ENCODE measurements around the gene CAPRIN2.
A peak's percentile ranks its signal among the peaks of the same experiment; 100 is the strongest.

Gene CAPRIN2, protein sequence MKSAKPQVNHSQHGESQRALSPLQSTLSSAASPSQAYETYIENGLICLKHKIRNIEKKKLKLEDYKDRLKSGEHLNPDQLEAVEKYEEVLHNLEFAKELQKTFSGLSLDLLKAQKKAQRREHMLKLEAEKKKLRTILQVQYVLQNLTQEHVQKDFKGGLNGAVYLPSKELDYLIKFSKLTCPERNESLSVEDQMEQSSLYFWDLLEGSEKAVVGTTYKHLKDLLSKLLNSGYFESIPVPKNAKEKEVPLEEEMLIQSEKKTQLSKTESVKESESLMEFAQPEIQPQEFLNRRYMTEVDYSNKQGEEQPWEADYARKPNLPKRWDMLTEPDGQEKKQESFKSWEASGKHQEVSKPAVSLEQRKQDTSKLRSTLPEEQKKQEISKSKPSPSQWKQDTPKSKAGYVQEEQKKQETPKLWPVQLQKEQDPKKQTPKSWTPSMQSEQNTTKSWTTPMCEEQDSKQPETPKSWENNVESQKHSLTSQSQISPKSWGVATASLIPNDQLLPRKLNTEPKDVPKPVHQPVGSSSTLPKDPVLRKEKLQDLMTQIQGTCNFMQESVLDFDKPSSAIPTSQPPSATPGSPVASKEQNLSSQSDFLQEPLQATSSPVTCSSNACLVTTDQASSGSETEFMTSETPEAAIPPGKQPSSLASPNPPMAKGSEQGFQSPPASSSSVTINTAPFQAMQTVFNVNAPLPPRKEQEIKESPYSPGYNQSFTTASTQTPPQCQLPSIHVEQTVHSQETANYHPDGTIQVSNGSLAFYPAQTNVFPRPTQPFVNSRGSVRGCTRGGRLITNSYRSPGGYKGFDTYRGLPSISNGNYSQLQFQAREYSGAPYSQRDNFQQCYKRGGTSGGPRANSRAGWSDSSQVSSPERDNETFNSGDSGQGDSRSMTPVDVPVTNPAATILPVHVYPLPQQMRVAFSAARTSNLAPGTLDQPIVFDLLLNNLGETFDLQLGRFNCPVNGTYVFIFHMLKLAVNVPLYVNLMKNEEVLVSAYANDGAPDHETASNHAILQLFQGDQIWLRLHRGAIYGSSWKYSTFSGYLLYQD

DNA sequence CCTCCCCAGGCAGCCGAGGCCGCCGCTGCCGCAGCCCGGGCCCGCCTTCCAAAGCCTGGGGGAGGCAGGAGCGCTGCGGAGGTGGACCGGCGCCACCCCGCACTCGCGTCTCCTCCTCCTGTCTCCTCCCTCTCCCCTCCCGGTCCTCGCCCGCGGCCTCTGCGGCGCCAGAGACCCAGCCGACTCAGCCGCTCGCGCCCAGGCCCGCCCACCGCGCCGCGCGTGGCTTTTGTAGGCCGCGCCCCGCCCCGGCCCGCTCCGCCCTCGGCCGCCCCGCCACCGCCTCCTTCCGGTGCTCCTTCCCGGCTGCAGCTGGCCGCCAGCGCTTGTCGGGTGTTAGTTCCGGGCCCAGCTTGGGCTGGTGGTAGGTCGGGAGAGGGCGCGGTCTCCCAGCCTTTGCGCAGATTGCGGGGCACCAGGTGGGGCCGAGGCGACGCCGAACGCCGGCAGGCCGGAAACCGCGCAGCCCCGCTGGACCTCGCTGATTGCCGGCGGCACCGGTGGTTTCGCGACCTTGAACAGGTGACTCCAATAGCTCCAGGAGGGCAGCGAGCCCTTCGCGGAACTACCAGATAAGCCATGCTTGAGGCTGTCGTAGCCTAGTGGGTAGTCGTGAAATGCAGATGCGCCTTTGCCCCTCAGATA is at the start of gene CAPRIN2:
Gene CAPRIN2 (minus strand): TSS at position 202 of the 645 bp plus-strand sequence. CDS start 1,431 bp downstream, outside the sequence.
- peak; percentile 98 for DNase-seq

DNA sequence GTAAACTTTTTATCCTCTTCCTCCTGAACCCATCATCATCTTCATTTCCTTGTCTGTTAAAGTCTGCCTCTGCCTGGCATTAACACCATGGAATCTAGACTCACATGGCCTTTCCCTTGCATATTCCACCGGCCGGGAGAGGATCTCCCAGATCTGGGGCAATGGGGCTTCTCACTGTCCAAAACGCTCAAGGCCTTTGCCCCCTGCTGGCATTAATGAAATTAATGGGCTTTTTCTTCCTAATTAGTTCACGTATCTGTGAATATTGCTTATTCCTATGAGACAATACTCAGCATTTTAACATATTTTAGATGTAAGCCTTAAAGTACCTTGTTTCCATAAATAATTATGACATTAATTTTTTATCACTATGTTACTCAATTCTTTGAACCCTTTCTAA is 42.9 kb upstream of the CAPRIN2 start:
- no peak for DNase-seq

DNA sequence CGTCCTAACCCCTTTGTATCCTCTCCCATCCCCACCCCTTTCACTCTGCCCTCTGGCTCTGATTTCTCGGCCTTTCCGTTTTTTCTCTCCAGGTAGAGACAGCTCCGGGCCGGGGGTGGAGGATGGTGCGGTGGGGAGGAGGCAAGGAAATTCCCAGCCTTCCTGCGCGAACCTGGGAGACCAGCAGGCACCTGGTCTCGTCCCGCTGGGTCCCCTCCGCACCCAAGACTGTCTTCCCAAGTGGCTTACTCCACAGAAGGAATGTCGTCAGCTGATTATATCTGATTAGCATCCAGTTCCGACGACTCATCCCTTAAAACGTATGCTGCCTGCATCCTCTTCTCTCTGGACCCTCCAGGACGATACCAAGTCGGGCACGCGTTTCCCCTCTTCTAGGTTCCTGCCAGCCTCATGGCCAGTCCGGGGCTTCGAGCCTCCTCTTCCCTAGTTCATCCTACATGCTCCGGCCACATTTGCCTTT is 42.2 kb upstream of the CAPRIN2 start:
- no peak for DNase-seq

DNA sequence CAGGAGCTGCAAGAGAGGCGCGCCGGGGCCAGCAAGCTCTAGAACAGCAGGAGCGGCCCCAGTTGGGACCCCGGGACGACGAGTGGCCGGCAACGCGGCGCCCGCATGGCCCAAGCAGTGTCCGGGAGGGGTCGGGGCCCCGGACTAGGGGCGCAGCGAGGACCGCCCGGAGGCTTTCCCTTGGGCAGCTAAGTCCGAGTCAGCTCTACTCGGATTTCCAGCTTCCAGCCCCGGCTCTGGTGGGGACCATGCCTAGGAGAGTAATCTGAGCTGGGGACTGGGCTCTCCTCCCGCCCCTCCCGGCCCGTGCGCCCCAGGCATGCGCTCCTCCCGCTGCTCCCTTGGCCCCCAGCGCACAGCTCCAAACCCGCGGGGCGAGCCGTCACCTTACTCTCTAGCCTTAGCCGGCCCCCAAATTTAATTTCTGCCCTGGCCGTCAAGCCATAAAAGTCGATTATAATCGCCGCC is 41.6 kb upstream of the CAPRIN2 start:
- no peak for DNase-seq

DNA sequence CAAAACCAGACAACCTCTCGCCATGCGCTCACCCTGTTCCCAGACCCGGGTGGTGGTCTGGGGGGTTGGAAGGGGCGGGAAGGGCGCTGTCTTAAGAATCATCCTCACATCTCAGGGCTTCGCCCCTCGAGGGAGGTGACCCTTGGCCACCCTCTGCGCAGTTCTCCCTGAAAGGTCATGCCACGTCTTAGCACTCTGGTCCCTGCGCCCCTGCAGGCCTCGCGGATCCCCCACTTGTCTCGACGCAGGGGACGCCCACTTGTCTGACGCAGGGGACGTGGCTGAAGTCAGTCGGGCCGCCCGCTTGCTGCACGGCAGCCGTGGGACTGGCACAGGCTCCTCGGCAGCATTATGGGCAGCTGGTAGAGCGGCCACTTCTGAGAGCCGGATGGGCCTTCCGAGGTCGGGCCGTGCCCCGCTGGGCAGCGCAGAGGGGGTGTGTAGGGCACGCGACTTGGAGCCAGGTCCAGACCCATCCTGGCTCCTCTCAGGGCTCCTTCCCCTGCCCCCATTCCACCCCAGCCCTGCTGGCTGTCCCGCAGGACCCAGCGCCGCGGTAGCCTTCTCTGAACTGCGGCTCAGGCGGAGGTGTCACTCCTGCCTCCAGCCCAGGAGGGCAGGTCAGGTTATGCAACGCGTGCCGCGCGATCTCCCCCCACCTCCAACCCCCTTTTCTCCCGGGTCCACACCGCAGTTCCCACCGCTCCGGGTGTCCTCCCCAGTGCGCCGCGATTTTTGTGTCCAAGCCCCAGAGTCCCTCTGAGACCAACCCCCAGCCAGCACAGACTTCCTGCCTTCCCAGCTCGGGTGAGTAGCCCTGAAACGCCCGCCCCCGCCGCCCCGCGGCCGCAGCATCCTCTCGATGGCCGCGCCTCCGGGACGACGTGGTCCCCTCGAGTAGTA is 40.9 kb upstream of the CAPRIN2 start:
- peak; percentile 33 for DNase-seq

DNA sequence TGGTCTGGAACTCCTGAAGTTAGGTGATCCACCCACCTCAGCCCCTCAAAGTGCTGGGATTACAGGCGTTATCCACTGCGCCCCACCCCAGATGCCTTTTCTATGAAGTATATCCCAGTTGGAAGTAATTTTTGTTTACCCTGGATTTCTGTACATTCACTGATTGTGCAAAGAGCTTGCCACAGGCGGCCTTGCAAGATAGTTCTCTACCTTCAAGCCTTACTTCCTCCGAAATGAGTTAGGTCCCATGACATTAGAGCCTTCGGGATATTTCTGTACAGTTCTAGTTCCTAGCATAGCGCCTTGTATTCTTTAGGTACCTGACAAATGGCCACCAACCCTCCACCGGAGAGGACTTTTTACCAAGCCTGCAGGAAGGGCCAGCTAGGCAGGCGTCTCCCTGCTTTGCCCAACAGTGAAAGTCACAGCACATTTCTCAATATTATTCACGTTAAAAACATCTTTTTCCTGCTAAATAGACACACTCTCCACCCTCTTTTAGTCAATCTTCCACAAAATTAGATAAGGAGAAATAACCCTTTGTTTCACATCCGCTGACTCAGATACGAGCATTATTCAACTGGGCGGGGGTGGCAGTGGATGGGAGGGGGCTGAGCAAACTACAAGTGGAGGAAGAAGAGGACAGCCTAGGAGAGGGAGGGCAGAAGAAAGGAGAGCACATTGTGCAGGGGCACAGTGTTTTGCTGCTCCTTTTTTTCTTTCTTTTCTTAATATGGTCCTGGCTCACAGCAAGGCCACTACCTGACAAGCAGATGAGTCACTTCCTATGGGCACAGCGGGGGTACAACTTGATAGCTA is 40.0 kb upstream of the CAPRIN2 start:
- no peak for DNase-seq

DNA sequence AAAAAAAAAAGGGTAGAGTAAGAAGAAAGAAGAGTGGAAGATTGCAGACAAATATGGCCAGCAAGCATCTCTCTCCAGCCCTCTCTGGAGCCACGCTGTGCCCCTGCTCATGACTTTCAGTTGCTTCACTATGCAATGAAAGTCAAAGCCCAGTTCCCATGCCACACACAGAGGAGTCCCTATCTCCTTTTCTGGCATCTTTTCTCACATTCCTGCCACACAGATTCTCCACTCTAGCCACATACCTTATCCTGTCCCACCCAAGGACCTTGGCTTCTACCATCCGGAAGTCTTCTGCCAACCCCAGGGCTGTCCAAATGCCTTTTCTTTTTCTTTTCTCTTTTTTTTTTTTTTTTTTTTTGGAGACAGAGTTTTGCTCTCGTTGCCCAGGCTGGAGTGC is 39.3 kb upstream of the CAPRIN2 start:
- no peak for DNase-seq

DNA sequence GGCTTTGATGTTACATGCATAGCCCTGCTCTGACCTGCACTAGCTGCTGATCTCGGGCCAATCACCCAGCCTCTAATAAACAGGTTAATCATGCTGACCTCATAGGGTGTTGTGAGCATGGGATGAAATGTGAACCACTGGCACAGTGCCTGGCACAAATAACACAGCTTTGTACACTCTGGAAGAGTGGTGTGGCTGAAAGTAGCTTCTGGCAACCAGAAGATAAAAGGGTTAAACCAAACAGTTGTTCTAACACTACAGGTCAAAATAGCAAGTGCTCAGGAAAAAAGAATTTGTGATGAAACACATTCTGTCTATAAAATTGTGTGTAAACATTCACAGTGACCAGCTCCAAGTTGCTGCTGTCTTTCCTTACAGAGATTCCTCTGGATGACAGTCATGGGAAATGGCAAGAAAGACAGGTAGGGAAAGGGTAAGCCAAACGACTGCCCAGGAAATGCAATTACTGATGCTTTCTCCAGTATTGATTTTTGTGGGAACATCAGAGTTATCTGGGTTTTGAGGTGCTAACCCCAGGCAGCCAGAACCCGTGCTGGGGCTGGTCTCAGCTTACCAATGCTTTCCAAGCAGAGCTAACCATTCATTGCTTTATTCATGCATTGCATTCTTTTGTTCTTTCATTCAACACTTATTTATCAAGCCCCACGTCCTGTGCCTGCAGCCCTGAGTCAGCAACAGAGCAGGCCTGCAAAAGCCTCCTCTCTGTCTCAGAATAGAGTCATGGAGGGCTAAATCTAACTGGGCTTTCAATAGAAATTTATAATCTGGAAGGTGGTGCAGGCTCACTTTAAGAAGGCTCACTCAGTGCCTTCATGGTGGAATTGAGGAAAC is 38.1 kb upstream of the CAPRIN2 start:
- DNase-seq = no peak

DNA sequence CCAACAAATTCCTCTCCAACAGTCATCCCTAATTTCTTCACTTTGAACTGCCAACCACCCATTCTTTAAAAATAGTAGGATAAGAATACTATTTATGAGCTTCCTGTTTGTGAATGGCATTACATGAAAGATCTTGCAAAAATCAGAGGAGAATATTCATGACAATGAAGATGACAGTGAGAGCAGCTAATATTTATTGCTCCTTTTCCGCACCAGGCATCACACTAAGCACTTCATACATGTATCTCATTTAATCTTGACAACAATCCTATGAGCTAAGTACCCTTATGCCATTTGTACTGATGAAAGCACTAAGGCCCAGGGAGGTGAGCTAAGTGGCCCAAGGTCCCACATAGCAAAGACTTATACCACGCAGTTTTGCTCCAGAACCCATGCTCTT is 37.3 kb upstream of the CAPRIN2 start:
- no peak for DNase-seq

DNA sequence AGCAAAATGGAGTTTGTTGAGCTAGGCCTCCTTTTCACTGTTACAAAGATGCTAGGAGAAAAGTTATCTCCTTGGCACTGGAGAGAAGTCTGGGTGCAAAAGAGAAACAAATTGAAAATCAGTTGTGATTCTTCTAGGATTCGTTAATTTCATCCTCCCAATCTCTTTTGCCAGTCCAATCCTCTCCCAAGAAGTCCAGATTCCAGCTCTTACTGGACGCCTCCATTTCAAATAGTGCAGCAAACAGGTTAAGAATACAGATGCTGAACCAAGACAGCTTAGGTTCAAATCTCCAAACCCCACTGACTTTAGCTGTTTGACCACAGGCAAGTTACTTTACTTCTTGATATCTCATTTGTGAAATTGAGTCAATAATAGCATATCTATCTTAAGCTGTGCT is 34.0 kb upstream of the CAPRIN2 start:
- no peak for DNase-seq

DNA sequence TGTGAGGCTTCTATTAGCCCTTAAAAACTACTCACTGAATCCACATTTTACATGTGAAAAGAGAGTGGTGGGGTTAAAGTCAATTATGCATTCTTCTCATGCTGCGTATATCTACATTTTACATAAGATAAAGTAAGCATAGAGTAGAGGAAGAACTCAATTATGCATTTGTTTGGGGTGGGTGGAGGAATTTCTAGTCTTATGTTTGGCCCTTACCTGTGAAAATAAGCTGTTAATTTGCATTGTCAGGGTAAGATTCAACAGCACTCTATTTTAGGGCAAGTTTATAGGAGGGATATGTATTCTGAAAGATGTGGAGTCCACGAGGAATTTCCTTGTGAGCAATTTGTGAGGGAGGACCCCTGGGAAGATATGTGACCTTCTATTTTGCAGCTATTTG is 30.9 kb upstream of the CAPRIN2 start:
- no peak for DNase-seq

DNA sequence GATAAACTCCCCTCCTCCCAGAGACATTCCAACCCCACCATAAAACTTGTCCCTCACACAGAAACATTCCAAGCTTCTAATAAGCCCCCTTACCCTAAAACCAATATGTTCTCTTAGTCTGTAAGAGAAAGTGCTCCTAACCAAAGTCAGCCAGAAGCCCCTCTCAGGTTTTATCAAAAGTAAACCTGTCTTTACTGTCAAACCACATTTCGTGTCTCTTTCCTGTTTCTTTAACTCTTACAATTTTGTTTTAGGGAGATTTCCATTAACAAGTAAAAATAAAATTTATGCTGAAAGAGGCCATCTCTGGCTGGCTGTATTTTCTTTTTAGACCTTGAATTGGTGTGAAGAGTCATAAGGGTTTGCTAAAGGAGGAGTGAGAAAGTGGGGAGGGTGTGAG is 29.8 kb upstream of the CAPRIN2 start:
- DNase-seq = no peak

DNA sequence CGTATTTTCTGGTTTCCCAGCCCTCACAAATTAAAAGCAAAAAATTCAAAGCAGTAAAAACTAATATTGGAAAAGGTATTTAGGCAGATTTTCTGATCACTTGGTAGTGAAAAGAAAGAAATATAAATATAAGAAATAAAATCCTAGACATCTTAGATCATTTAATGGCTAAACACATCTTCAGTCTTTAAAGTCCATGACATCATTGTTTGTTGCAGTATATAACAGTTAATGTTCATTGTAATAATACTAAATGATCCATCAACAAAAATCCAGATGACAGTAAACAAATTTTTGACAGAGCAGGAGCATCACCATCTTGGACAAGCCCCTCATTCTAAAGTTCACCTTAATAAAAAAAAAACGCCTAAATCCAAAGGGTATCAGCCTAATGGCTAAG is 29.2 kb upstream of the CAPRIN2 start:
- no peak for DNase-seq

DNA sequence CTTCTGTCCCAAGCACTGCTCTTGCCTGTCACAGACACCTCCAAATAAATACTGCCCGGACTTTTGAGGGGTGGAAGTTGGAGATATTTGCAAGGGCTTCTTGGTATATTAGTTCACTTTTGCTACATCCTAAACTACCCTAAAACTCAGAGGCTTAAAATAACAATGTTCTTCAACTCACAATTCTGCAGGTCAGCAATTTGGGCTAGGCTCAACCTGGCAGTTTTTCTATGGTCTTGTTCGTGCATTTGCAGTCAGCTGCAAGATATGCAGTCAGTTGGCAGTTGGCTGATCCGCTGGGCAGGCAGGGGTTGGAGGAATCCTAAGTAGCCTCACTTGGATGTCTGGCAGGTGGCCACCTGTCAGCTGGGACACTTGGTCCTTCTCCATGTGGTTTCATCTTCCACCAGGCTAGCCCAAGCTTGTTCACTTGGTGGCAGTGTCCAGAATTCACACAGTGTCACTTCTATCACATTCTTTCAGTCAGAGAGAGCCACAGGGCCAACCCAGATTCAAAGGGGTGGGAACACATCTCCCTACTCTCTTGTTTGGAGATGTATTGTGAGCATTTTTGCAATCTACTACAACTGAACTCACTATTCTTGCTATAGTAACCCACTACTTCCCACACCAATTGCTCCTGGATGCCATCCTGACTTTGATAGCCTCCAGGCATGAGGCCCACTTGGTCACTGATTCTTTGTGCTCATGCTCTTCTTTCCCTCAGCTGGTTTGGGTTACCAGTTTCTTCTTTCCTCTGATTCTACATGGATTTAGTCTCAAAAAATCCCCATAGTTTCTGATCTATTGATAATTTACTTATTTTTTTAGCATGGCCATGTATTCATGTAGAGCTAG is 27.8 kb upstream of the CAPRIN2 start:
- no peak for DNase-seq

DNA sequence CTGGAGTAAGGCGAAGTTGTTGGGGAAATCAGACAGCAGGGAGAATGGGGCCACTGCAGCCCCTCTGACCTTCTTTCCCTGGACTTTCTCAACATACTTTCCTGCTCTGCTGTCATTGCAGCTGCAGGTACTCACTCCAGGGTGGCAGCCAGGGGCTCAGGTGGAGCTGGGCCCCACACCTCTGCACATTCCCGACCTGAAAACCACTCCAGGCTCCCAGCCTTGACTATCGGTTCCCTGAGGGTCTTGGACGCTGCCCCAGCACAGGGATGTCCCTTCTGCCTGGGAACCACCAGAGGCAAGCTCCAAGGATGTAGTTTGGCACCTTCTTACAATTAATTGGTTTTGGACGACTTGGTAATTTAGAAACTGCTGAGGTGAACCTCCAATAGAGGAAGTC is 24.8 kb upstream of the CAPRIN2 start:
- DNase-seq = no peak

DNA sequence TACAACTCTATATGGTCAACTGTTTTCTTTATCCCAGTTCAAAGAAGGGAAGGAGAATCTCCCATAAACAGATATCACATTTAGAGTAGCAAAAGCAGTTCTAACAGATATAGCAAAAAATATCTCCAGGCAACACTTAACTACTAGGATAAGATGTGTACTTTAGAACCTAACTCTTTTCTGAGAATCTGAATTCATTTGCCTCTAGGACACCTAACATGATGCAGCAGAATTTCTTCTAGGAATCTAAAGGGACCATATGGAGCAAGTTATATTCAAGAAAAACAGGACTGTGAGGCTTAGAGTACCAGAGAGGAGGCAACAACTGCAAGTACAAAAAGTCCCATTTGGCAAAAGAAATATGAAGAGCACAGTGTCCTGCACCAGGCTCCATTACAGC is 24.4 kb upstream of the CAPRIN2 start:
- DNase-seq = no peak

DNA sequence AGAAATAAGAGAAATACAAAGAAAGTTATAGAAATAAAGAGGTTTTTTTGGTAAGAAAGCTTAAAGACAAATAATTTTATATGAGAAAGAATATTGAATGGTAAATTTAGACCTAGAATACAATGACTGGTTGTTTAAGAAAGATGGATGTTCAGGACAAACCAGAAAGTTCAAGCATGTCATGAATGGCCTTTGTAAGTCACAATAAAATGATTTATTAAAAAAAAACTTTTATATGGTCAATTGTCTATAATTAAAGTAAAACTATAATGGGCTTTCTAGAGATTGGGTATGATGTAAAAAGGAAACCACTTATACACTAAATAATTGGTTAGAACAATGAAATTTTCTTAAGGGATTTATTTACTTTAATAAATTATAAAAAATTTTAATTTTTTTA is 19.8 kb upstream of the CAPRIN2 start:
- no peak for DNase-seq

DNA sequence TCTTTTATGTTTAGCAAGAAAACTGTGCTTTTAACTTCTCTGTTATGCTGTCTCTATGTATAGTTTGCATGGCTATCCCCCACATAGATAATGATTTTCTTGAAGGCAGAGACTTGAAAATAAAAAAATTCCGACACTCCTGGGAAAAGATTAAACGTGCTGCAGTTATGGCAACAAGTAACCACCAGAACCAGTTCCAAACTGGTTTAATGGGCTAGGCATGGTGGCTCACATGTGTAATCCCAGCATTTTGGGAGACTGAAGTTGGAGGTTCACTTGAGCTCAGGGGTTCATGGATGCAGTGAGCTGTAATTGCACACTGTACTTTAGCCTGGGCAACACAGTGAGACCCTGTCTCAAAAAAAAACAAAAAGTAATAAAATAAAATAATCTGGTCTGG is 15.1 kb upstream of the CAPRIN2 start:
- DNase-seq = no peak

DNA sequence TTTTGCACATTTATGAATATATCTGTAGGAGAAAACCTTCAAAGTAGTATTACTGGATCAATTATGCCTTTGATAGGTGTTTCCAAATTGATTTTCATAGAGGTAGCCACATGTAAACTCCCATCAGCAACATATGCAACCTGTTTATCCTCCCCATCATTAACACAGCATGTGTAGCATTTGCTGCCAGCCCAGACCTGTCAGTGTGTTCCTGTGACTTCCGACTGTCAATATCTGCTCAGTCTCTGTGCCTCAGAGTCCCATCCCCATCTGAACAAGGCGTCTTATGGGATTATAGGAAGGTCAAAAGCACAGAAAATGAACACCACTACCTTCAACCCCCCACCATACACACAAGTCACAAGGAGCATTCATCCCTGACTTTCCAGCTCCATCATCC is 9.5 kb upstream of the CAPRIN2 start:
- DNase-seq = no peak
